GM04503 (cell line): ENCODE measurements around the gene HELZ2.

Source experiments
- DNase-seq: peaks from one replicate; pipeline ENCODE4 v3.0.0-alpha.2; 2012; ENCODE audit warnings: low read depth

The HELZ2 gene

DNA sequence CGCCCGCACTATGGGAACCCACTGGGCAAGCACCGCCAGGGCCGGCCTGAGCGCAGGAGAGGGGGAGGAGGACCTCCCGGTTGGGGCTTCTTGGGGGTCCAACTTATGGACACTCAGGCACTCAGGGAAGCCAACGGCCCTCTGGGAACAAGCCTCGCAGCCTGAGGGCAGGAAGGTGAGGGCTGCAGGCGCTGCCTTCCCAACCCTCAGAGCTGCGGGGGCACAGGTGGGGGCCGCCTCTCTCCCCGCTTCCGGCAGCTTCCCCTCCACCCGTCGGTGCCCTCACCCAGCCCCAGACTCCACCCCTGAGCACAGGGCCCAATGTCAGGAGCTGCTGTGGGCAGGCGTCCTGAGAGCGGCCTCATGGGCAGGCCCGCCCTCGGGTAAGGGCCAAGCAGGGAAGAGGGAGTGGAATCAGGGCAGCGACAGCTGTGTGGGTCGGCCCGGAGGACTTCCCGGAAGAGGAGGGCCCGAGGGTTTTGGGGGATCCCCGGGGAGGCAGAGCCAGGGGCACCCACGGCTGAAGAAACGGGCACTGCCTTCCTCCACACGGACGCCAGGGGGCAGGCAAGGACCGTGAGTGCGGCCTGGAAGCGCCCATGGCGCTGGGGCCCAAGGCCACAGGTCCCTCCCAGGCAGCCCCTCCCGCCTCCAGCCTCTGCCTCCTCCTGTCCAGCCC, 36.4 kb downstream of the HELZ2 start:
- DNase-seq, result peak; percentile 75

DNA sequence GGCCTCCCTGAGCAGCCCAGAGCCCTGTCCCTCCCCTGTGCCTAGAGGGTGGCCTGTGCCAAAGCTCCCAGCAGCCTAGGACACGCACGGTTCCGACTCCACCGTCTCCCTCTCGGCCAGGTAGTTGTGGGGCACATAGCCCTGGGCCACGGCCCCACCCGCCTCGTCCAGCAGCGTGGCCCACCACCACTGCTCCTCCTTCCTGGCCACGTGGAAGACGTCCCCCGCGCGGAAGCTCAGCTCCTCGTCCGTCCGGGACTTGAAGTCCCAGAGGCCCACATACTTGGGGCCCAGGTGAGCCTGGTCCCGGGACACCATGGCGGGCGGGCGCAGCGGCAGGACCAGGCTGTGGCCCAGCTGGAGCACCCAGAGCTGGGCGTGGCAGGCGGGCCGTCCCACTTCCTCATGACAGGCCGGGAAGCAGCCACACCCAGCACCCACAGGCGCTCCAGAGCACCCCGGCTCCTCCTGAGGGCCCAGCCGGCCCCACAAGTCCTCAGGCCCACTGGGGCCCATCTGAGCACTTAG, 37.0 kb downstream of the HELZ2 start, which contains the start of gene PTK6:
PTK6 (minus strand) TSS at position 380 of the 528 bp plus-strand sequence; CDS start at position 318, 62 bp downstream.
- no peak for DNase-seq

DNA sequence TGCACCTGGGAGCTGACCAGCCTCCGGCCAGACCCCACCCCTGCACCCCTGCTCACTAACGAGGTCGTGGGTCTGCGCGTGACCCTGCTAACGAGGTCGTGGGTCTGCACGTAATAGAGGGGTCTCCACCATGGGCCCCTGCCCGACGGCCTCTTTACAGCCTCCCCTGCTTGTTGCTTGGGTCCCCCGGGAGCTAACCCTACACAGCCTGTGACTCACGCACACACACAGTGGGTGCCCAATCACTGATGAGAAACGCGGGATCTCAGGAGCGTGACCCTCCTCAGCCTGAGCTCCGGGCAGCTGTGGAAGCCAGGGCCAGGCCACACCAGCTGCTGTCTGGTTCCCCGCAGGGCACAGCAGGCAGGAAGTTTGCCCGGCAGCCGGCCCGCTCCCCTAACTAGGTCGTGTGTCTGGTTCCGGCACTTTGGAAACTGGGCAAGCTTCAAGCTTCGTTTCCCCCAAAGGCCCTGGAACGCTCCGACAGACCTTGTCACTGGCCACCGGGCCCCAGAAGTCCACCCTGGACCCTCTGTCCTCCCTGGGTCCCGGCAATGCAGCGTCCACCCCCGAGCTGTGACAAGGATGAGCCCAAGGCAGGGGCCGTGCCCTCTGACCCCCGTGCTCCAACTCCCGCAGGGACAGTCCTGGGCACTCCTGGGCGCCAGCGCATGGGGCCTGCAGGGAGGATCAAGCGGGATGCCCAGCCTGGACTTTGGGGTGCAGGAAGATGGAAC, 37.6 kb downstream of the HELZ2 start:
- DNase-seq, result peak; percentile 15

DNA sequence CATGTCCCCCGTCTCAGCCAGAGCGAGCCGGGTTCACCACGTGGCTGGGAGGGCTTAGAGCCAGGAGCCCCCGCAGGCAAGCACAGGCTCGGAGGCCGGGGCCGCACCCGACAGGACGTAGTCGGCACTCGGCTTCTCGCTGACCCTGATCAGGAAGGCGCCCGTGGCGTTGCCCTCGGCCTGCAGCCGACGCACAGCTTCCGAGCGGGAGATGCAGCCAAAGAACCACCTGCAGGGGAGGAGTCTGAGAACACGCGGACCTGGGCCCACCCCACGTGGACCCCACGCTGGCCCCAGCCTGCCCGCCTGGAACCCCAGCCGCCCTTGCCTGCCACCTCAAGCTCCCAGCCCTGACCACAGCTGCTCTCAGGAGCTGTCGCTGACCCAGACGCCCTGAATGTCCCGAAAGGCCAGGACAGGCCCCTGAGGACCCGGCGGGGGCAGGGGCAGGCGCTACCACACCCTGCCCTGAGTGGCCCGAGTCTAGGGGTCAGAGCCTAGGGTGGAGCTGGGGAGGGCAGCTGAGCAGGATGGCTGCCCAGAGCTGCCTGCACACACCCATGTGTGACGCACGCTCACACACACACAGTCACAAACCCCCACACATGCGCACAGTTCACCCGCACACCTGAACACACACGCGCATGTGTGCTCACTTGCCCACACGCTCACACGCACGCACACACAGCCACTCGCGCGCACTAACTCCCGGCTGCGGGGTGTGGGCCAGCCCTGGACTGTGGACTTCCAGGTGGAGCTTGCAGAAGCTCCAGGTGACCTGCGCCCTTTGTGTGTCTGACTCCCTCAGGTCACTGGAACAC, 39.0 kb downstream of the HELZ2 start:
- no peak for DNase-seq

DNA sequence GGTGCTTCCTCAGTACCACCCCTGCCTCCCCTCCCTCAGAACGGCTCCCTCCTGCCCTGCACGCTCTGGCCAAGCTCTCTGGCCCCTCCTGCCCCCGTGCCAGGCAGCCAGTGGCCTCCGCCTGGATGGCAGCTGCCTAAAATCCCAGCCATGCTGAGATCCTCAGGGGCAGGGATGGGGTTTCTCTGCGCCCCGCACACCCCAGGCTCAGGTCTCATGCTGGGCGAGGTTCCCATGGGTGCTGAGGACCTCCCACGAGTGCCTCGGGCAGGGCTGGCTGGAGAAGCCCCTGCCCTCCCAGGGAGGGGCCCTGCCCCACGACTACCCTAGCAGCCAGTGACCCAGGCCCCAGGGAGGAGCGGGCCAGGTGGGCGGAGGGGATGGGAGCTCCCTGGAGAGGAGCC, 39.6 kb downstream of the HELZ2 start:
- no peak for DNase-seq

GRCh38 chr20:63533871-63534393, 40.1 kb downstream of the HELZ2 start:
- no peak for DNase-seq

DNA sequence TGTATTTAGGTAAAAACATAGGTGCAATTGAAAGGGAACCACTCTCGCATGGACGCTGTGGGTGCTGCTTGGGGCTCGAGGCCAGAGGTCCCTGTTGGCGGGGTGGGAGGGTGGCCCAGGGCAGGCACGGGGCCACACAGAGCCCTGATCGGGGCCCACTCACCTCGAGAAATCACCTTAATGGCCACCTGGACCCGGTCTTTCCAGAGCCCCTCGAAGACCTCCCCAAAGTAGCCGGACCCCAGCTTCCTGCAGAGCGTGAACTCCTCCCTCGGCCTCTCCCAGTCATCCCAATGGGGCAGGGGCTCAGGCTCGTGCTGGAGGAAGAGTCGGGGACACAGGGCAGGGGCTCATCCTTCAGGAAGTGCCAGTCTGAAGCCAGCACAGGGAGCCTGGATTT, 40.7 kb downstream of the HELZ2 start:
- no peak for DNase-seq

- no peak for DNase-seq
These were observed 41.5 kb downstream of the HELZ2 start for GRCh38 chr20:63532449-63532971.

DNA sequence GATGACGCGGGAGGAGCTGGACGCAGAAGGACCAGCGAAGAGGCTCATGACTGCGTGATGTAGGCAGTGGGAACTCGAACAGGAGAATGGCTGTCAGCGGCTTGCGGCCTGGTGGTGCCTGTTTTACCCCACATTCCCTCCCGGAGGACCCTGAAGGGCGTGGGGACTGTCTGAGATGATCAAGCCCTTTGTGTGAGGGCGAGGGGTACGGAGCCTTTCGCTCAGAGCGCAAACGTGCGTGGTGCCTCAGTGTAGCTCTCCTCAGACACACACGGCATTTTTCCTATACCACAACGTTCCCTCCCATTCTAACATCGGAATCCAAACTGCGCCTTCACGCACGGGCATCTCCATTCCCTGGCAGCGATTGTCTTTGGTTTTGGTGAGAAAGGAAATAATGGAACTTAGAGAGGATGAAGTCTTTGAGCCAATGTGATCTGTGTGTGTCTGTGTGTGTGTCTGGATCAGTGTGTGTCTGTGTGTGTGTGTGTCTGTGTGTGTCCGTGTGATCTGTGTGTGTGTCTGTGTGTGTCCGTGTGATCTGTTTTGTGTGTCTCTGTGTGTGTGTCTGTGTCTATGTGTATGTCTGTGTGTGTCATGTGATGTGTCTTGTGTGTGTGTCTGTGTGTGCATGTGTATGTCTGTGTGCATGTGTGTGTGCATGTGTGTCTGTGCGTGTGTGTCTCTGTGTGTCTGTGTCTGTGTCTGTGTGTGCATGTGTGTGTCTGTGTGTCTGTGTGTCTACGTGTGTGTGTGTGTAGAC, 42.2 kb downstream of the HELZ2 start:
- DNase-seq, result no peak

- DNase-seq, result no peak
These were observed 43.3 kb downstream of the HELZ2 start for GRCh38 chr20:63530788-63531160.

- DNase-seq, result no peak
These were observed 43.9 kb downstream of the HELZ2 start for GRCh38 chr20:63529861-63530787.

- DNase-seq, result no peak
These were observed 44.7 kb downstream of the HELZ2 start for GRCh38 chr20:63529180-63529860.

DNA sequence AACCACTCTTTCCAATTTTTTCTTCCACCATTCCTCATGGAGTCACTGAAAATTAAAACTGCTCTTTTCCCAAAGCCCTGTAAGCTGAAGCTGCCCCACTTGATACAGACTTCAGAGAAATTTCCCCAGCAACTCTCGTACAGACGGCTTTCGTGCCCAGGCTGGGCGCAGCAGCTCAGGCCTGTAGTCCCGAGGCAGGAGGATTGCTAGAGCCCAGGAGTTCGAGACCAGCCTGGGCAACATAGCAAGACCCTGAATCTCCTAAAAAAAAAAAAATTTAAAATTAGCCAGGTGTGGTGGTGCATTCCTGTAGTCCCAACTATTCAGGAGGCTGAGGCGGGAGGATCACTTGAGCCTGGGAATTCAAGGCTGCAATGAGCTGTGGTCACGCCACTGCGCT, 46.9 kb downstream of the HELZ2 start:
- DNase-seq, result no peak

DNA sequence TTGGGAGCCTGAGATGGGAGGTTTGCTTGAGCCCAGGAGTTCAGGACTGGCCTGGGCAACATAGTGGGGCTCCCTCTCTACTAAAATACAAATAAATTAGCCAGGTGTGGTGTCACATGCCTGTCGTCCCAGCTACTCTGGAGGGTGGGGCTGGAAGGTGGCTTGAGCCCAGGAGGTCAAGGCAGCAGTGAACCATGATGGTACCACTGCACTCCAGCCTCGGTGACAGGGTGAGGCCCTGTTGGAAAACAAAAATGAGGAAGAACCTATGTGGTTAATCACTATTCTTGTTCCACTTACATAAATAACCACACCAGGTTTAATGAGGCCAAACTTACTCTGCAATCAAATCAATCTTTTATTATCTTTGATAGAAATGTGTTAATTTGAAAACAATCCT, 48.1 kb downstream of the HELZ2 start:
- no peak for DNase-seq

DNA sequence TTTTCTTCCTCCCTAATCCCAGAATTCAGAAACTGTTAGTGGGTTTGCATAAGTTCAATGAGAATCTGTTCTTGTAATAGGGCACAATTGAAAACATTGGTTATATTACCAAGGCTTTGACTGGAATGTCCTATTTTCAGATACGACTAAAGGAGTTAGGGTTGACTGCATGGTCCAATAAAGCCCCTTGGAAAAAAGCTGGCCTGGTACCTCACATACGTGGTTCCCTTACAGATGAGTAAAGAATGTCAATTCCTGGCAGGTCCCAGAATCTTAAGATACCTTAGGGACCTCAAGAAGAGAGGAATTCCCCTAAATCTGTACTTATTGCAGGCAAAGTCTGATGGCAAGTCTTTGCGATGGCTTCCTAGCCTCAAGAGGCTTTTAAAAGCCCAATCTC, 48.9 kb downstream of the HELZ2 start:
- no peak for DNase-seq
